HepG2 (cell line): ENCODE data around the gene AGXT. TPM values are rescaled to one million over a fixed set of nuclear protein-coding genes. Genes with fewer than 3 reads are reported as not detected.

Experiments
- HHEX ChIP-seq: IDR thresholded peaks from 2 replicates; pipeline ENCODE4 v1.6.1; 2016; ENCODE audit warnings: control low read depth
- IRF2 ChIP-seq: IDR thresholded peaks from 2 replicates; pipeline ENCODE4 v1.6.1; 2018; ENCODE audit warnings: missing genetic modification reagents, missing compliant biosample characterization
- MLXIP ChIP-seq: sonication (generic); formaldehyde crosslinking; IDR thresholded peaks from 2 replicates; pipeline ENCODE4 v1.9.0; 2021; ENCODE audit warnings: missing genetic modification reagents, borderline replicate concordance
- MTA3 ChIP-seq: sonication (generic); formaldehyde crosslinking; IDR thresholded peaks from 2 replicates; pipeline ENCODE4 v1.4.0; 2020; ENCODE audit warnings: missing genetic modification reagents
- PITX1 ChIP-seq: sonication (generic); formaldehyde crosslinking; IDR thresholded peaks from 2 replicates; pipeline ENCODE4 v1.5.1; 2020; ENCODE audit warnings: mild to moderate bottlenecking, missing genetic modification reagents
- PRDM4 ChIP-seq: sonication (generic); formaldehyde crosslinking; IDR thresholded peaks from 2 replicates; pipeline ENCODE4 v1.9.0; 2021; ENCODE audit warnings: missing genetic modification reagents, borderline replicate concordance
- SMC3 ChIP-seq: IDR thresholded peaks from 2 replicates; pipeline ENCODE4 v1.6.1; 2011; ENCODE audit warnings: low read length, improper control_type of control experiment
- SNAPC5 ChIP-seq: sonication (generic); formaldehyde crosslinking; IDR thresholded peaks from 2 replicates; pipeline ENCODE4 v1.8.1; 2023; ENCODE audit warnings: mild to moderate bottlenecking, missing genetic modification reagents, borderline replicate concordance
- ZNF124 ChIP-seq: sonication (generic); formaldehyde crosslinking; IDR thresholded peaks from 2 replicates; pipeline ENCODE4 v1.4.0; 2020; ENCODE audit warnings: missing genetic modification reagents
- ZNF253 ChIP-seq: sonication (generic); formaldehyde crosslinking; IDR thresholded peaks from 2 replicates; pipeline ENCODE4 v1.8.0; 2022; ENCODE audit warnings: mild to moderate bottlenecking, missing genetic modification reagents, borderline replicate concordance
- ZNF713 ChIP-seq: sonication (generic); formaldehyde crosslinking; IDR thresholded peaks from 2 replicates; pipeline ENCODE4 v1.4.0; 2020; ENCODE audit warnings: mild to moderate bottlenecking, missing genetic modification reagents
- ZSCAN25 ChIP-seq: sonication (generic); formaldehyde crosslinking; IDR thresholded peaks from 2 replicates; pipeline ENCODE4 v1.8.0; 2022; ENCODE audit warnings: mild to moderate bottlenecking, missing genetic modification reagents
- polyA plus RNA-seq, 8 experiments: library from polyadenylated mRNA; depleted of rRNA in 3 of 8; stranded (reverse) in 7 of 8; unstranded in 1 of 8; fragments of >200 nt; fragmentation: Illumina TruSeq in 4 of 8; extraction: Trizol in 4 of 8; gene quantifications; 2 replicates each; pipeline versions ENCODE4 v1.2.1 to v1.2.3, GENCODE V29; 2011 to 2016; ENCODE audit warnings: low read depth in 4 of 8, missing spikeins in 1 of 8, mixed read lengths in 1 of 8; ENCODE audit not compliant: insufficient read depth in 1 of 8
- total RNA-seq, 5 experiments: library from RNA; depleted of rRNA; stranded (reverse); fragments of >200 nt; fragmentation: Illumina TruSeq; extraction: Trizol; gene quantifications; 2 replicates each; pipeline ENCODE4 v1.2.3, GENCODE V29; 2016; ENCODE audit warnings: low read depth in 1 of 5
- TF ChIP-seq, protein P1 (sequence below): sonication (generic); formaldehyde crosslinking; IDR thresholded peaks from 2 replicates; pipeline ENCODE4 v1.8.1; 2023; ENCODE audit warnings: mild to moderate bottlenecking, missing genetic modification reagents
- TF ChIP-seq, protein P2 (sequence below): IDR thresholded peaks from 2 replicates; pipeline ENCODE4 v1.6.1; 2012; ENCODE audit warnings: inconsistent platforms
- TF ChIP-seq, protein P3 (sequence below): sonication (generic); formaldehyde crosslinking; IDR thresholded peaks from 2 replicates; pipeline ENCODE4 v1.4.0; 2020; ENCODE audit warnings: missing genetic modification reagents
- TF ChIP-seq, protein P4 (sequence below): sonication (generic); formaldehyde crosslinking; IDR thresholded peaks from 2 replicates; pipeline ENCODE4 v1.4.0; 2020; ENCODE audit warnings: mild to moderate bottlenecking, missing genetic modification reagents

AGXT gene
- total and polyA plus RNA-seq, 2 of the 13 experiments (the other 11 are each of a cell fraction or from before 2014, with no cell fraction given), result 41.9 to 96.1 TPM

- TF ChIP-seq ZNF713 (CRISPR knock-in tag) (peak; percentile 89; the same call in 1 of the 2 replicates), ZSCAN25 (CRISPR knock-in tag) (peak; percentile 99), ZNF253 (CRISPR knock-in tag) (no peak), ZNF124 (CRISPR knock-in tag) (peak; percentile 91), PRDM4 (CRISPR knock-in tag) (no peak), HHEX (CRISPR knock-in tag) (no peak; the same call in 1 of the 2 replicates), MTA3 (CRISPR knock-in tag) (no peak), SMC3 (no peak), SNAPC5 (CRISPR knock-in tag) (0 out of 2 replicates have a peak, but pooled peaks have one; percentile 57), PITX1 (peak; percentile 91), MLXIP (CRISPR knock-in tag) (no peak), IRF2 (peak; percentile 94)
- TF ChIP-seq, protein P1, sequence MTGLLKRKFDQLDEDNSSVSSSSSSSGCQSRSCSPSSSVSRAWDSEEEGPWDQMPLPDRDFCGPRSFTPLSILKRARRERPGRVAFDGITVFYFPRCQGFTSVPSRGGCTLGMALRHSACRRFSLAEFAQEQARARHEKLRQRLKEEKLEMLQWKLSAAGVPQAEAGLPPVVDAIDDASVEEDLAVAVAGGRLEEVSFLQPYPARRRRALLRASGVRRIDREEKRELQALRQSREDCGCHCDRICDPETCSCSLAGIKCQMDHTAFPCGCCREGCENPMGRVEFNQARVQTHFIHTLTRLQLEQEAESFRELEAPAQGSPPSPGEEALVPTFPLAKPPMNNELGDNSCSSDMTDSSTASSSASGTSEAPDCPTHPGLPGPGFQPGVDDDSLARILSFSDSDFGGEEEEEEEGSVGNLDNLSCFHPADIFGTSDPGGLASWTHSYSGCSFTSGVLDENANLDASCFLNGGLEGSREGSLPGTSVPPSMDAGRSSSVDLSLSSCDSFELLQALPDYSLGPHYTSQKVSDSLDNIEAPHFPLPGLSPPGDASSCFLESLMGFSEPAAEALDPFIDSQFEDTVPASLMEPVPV (CRISPR knock-in tag), result no peak
- TF ChIP-seq, protein P2, sequence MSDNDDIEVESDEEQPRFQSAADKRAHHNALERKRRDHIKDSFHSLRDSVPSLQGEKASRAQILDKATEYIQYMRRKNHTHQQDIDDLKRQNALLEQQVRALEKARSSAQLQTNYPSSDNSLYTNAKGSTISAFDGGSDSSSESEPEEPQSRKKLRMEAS, result peak; percentile 98
- TF ChIP-seq, protein P3, sequence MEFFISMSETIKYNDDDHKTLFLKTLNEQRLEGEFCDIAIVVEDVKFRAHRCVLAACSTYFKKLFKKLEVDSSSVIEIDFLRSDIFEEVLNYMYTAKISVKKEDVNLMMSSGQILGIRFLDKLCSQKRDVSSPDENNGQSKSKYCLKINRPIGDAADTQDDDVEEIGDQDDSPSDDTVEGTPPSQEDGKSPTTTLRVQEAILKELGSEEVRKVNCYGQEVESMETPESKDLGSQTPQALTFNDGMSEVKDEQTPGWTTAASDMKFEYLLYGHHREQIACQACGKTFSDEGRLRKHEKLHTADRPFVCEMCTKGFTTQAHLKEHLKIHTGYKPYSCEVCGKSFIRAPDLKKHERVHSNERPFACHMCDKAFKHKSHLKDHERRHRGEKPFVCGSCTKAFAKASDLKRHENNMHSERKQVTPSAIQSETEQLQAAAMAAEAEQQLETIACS, result no peak
- TF ChIP-seq, protein P4, sequence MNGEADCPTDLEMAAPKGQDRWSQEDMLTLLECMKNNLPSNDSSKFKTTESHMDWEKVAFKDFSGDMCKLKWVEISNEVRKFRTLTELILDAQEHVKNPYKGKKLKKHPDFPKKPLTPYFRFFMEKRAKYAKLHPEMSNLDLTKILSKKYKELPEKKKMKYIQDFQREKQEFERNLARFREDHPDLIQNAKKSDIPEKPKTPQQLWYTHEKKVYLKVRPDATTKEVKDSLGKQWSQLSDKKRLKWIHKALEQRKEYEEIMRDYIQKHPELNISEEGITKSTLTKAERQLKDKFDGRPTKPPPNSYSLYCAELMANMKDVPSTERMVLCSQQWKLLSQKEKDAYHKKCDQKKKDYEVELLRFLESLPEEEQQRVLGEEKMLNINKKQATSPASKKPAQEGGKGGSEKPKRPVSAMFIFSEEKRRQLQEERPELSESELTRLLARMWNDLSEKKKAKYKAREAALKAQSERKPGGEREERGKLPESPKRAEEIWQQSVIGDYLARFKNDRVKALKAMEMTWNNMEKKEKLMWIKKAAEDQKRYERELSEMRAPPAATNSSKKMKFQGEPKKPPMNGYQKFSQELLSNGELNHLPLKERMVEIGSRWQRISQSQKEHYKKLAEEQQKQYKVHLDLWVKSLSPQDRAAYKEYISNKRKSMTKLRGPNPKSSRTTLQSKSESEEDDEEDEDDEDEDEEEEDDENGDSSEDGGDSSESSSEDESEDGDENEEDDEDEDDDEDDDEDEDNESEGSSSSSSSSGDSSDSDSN (CRISPR knock-in tag), result peak; percentile 98
Measured at GRCh38 chr2:240873805-240874714, 5.4 kb downstream of the AGXT start (continued).
